HEK293 (cell line): Measurements from ENCODE around the gene VSIG8.

Experiments used
- ATF2 ChIP-seq: fragments of 450-650 bp; formaldehyde crosslinking; IDR thresholded peaks from 2 replicates; pipeline ENCODE4 v1.5.1; 2016; ENCODE audit warnings: missing biosample characterization, missing genetic modification characterization, low read depth
- CTCF ChIP-seq: fragments of 450-650 bp; formaldehyde crosslinking; IDR thresholded peaks from 2 replicates; pipeline ENCODE4 v1.5.1; 2016; ENCODE audit warnings: missing biosample characterization, missing genetic modification characterization
- PRDM1 ChIP-seq: fragments of 450-650 bp; formaldehyde crosslinking; IDR thresholded peaks from 2 replicates; pipeline ENCODE4; 2016; ENCODE audit warnings: missing biosample characterization, missing genetic modification characterization
- RBAK ChIP-seq: fragments of 450-650 bp; formaldehyde crosslinking; IDR thresholded peaks from 2 replicates; pipeline ENCODE4 v1.5.1; 2016; ENCODE audit warnings: missing biosample characterization, missing genetic modification characterization
- REST ChIP-seq: fragments of 450-650 bp; formaldehyde crosslinking; IDR thresholded peaks from 2 replicates; pipeline ENCODE4 v1.5.1; 2016; ENCODE audit warnings: missing biosample characterization, missing genetic modification characterization
- ZNF274 ChIP-seq, 2 experiments: fragments of 200-500 bp in 1 of 2; fragments of 450-650 bp in 1 of 2; sonication (Bioruptor generic) in 1 of 2; formaldehyde crosslinking in 1 of 2; IDR thresholded peaks; 2 replicates each; pipeline versions ENCODE4 v1.5.1 to v1.6.1; 2014 to 2016; ENCODE audit warnings: borderline replicate concordance in 1 of 2, inconsistent platforms in 1 of 2, low read length in 1 of 2, missing biosample characterization in 1 of 2, missing genetic modification characterization in 1 of 2
- TF ChIP-seq, protein P1 (sequence below): fragments of 450-650 bp; formaldehyde crosslinking; IDR thresholded peaks from 2 replicates; pipeline ENCODE4 v1.5.1; 2016; ENCODE audit warnings: missing biosample characterization, missing genetic modification characterization

GRCh38 chr1:159821171-159821867 lies 41.1 kb downstream of the VSIG8 start:
- TF ChIP-seq ATF2 (tag by site-specific recombination) (no peak), RBAK (tag by site-specific recombination) (no peak), PRDM1 (tag by site-specific recombination) (no peak), REST (tag by site-specific recombination) (no peak), ZNF274 (IDR thresholded peaks at IDR 0.05; ENCODE audit: low read length) (no peak), ZNF274 (tag by site-specific recombination; IDR thresholded peaks at IDR 0.05; ENCODE audit: borderline replicate concordance) (no peak), CTCF (tag by site-specific recombination) (no peak)
- TF ChIP-seq, protein P1, sequence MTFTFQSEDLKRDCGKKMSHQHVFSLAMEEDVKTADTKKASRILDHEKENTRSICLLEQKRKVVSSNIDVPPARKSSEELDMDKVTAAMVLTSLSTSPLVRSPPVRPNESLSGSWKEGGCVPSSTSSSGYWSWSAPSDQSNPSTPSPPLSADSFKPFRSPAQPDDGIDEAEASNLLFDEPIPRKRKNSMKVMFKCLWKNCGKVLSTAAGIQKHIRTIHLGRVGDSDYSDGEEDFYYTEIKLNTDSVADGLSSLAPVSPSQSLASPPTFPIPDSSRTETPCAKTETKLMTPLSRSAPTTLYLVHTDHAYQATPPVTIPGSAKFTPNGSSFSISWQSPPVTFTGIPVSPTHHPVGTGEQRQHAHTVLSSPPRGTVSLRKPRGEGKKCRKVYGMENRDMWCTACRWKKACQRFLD (tag by site-specific recombination), result no peak
